KBM-7 (cell line): Measurements from ENCODE around the gene HPSE.
"Not testable (repeated sequence)": the region's sequence is repeated elsewhere in the genome, so short reads cannot be mapped to it uniquely, and the experiment has no call there.

Source experiments
- DNase-seq: peaks from one replicate; pipeline ENCODE4 v3.0.0-alpha.2; 2015
- in situ Hi-C: fragments of 300-500 bp; cut with MboI; formaldehyde crosslinking; loops from 2 replicates; pipeline ENCODE4 v1.14.3; 2020; ENCODE audit warnings: low sequenced_read_pairs, low pct_unique_long_range_greater_than_20kb, mixed read lengths

The HPSE gene

DNA sequence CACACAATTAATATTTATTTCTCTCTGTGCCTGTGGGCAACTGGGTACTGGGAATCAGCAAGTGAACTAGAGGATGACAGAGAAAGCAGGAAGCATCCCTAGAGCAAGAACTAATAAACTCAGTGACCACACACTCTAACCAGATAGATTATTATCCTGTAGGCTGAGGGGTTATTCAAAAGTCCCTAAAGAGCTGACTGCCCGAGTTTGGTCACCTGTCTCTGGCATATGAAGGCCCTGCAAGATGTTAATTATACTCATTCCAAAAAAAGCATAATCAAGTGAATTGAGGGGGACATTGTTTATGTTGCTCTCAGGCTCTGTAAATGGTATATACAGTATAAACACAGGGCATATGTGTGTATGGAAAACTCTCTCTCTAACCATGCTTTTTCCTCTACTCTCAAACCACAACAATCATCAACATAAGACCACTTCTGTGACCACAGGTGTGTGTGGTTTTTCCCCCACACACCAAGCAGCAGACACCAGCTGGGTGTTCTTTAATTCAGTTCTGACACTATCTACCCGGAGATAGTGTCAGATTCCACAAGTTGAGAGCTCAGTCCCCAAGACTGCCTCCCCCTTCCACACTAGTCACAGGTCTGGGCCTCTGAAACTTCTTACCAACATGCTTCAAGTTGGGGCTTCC lies 6.2 kb upstream of the HPSE start:
- DNase-seq, result peak; percentile 74

DNA sequence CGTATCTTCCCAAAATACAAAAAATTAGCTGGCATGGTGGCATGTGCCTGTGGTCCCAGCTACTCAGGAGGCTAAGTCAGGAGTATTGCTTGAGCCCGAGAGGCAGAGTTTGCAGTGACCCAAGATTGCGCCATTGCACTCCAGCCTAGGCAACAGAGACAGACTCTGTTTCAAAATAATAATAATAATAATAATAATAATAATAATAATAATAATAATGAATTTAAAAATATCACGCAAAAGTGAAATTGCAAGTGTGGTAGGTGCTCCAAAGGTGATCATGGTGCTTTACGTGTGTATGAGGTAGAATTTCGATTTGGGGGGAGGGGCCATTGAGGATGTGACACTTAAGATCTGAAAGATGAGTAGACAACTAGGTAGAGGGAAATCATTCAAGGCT lies 4.9 kb upstream of the HPSE start:
- no peak for DNase-seq
- in situ Hi-C loops, result no loop called here

More for the DNA sequence above, 6.2 kb upstream of the HPSE start:
- in situ Hi-C loops, result no loop called here

DNA sequence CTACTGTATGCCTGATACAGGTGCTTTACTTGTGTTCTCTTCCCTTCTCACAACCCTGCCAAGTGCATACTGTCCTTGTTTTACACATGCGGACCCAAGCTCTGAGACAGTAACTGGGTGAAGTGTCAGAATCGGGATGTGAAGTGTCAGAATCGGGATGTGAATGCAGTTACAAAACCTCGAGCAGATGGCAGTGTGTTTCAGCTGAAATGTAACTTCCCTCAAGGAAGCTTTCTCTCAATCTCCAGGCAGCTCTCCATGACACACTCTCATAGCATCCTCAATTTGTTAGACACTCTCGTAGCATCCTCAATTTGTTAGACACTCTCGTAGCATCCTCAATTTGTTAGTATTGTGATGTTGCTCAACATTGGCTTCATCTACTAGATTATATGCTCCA lies 1.1 kb upstream of the HPSE start:
- DNase-seq, result no peak
- in situ Hi-C loops, result no loop called here

DNA sequence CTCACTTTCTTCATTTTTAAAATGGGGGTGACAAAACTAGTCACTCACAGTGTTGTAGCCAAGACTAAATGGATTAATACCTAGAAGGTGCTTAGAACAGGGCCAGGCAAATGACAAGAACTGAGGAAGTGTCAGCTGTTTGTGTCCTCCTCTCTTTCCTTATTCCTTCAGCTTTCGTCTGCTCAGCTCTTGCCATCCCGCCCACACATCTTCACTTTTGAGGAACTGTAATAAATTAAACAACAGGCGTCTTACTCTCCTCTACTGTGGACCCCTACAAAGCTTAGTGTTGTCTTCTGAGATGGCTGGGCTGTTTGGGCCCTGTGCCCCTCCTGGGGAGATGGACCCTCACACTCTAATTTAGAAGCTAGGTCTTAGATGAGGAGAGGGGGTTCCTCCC lies 2.7 kb downstream of the HPSE start:
- peak; percentile 51 for DNase-seq
- in situ Hi-C loops, result no loop called here

DNA sequence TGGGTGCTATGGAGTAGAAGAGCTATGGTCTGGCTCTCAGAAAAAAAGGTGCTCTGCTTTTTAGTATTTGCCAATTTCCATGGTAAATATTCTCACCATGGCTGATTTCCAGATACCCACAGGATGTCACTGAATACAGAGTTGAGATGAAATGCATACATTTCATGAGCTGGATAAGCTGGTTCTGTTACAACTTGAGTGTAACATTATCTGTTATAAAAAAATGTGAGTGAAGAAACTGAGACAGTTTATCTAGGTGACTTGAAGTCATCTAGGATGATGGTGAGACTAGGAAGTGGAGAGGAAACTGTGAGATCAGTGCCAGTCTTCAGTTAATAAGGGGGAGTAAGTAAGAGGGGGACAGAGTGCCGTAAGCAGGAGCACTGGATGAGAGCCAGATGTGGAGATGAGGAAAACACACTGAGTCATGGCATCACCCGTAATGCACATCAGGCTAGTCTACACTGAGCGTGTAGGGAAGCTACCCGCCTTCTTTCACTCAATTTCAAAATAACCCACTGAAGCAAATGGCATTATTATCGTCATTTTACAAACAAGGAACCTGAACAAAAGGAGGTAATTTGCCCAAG lies 5.0 kb downstream of the HPSE start:
- in situ Hi-C loops, result no loop called here
- DNase-seq, result no peak

DNA sequence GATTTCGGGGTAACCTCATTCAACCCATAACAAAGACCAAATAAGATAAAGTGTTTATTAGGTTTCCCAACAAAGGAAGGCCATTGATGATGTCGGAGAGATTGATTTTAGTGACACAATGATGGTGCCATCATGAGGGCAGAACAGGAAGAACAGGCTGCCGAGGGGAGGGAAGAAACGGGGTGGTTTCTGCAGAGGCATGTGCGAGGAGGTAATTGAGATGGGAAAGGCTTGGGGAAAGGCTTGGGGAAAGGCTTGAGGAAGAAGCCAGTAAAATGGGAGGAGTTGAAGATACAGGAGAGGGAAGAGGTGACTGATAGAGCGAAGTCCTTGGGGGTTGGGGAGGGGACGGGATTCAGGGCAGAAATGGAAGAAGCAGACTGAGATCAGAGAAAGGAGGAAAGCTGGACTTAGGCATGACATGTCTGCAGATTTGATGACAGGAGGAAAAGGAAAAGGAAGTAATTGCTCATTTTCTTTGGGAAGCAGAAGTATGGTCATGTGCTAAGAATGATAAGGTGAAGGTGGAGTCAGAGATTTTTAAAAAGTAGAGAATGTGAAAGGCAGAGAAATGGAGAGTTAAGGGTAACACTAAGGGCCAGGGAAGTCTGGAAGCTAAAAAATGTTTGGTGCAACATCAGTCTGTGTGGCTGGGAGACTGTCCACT lies 6.0 kb downstream of the HPSE start:
- DNase-seq, result peak; percentile 58
- in situ Hi-C loops, result no loop called here

DNA sequence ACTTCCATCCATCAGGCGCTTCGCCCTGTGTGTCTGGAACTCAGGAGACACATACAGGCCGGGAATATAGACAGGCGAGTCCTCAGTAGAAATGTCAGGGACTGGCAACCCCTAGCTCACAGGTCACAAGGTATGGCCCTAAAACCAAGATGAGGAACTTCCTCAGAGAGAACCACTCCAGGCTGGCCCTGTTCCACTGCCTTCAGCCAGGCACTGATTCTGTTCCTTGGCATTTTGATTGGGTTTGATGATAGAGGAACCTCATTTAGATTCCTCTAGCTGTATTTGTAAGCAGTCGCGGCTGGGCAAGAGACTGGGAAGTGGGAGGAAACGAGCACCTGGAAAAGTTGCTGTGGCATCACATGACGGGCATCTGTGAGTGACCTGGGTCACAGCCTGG lies 8.1 kb downstream of the HPSE start:
- DNase-seq, result no peak
- in situ Hi-C loops, result no loop called here

DNA sequence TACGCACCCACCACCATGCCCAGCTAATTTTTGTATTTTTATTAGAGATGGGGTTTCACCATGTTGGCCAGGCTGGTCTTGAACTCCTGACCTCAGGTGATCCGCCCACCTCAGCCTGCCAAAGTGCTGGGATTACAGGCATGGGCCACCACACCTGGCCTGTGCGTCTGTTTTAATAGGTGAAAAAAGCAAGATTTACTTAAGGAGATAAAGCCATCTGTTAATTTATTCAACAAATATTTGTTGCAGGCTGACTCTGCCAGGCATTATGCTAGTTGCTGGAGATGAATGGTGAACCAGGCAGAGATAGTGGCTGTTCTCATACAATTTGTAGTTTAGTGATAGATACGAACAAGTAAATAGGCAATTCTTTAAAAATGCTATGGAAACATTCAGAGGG lies 9.3 kb downstream of the HPSE start:
- DNase-seq, in situ Hi-C loops: not testable (repeated sequence)

DNA sequence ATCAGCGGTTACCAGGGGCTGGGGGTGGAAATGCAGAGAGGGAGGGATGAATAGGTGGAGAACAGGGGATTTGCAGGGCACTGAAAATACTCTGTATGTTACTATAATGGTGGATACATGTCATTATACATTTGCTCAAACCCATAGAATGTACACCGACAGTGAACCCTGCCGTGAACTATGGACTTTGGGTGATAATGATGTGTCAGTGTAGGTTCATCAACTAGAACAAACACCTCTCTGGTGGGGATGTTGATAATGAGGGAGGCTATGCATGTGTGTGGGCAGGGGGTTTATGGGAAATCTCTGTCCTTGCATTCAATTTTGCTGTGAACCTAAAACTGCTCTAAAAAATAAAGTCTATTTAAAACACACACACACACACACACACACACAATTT lies 11.5 kb downstream of the HPSE start:
- no peak for DNase-seq

DNA sequence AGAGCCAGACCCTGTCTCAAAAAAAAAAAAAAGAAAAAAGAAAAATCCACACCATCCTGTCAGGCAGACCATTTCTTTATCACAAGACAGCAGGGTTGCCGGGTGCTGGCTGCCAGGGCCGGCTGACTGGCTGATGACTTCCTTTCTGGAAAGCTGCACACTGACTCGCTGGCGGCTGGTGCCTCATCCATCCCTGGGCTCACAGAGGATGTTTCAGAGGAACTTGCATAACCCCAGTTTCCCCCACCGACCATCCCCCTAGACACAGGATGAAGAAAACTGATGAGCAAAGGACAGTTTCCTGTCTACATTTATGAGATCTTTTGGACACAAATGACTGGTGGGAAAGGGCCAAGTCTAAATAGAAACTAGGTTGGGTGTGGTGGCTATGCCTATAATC lies 14.1 kb downstream of the HPSE start:
- in situ Hi-C loops, result no loop called here
- peak; percentile 83 for DNase-seq

More for the DNA sequence above, 11.5 kb downstream of the HPSE start:
- in situ Hi-C loops, result no loop called here

DNA sequence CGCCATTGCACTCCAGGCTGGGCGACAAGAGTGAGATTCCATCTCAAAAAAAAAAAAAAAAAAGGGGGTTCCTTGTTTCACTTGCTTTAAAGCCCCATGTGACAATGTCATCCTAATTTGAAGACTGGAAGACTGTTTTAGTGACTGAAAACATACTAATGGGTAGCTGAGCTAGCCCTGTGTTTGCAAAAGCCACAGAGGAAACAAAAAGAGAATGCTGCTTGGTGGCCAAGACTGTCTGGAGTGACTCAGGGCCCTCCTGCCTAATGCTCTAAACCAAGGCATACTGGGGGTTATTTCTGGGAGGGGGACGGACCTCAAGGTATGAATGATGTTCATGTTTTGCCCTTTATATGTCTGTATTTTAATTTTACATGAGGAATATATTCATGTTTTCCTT lies 16.0 kb downstream of the HPSE start:
- no peak for DNase-seq
- in situ Hi-C loops, result no loop called here

DNA sequence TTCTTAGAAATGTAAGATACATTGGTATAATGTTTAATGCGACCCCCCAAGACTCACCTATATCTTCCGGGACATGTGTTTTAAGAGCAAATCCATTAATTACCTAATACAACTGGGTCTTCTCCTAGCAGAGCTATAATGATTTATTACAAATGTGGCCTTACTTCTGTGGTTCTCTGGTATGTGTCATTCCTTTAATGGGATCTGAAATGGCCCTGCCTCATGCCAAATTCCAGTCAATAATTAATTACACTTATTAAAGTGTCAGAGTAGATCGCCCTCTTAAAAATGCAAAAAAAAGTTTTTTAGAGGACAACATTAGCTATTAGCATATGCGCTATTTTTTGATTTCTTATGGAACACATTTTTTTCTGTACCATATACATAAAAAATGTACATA lies 17.0 kb downstream of the HPSE start:
- DNase-seq, result no peak

DNA sequence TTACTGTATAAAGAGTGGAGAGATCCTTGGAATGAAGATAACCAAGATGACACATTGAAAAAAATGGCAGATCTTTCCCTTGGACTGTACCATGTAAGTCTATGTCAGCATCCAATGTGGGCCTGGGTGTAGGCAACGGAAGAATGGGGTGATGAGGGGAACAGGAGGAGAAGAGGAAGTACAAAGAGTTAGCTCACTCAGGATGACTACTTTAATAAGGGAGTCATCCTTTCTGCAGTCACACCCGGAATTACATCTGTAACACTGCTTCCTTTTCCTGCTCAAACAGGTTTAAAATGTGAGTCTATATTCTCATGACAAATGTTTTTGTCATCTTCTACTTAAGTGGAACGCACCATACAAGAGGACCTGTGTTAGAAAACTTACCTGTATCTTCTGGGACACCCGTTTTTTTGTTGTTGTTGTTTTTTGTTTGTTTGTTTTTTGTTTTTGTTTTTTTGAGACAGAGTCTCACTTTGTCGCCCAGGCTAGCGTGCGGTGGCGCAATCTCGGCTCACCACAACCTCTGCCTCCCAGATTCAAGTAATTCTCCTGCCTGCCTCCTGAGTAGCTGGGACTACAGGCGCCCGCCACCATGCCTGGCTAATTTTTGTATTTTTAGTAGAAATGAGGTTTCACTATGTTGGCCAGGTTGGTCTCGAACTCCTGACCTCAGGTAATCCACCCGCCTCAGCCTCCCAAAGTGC lies 18.0 kb downstream of the HPSE start:
- DNase-seq, result peak; percentile 67
- in situ Hi-C loops, result no loop called here

More for the DNA sequence above, 17.0 kb downstream of the HPSE start:
- in situ Hi-C loops, result no loop called here

DNA sequence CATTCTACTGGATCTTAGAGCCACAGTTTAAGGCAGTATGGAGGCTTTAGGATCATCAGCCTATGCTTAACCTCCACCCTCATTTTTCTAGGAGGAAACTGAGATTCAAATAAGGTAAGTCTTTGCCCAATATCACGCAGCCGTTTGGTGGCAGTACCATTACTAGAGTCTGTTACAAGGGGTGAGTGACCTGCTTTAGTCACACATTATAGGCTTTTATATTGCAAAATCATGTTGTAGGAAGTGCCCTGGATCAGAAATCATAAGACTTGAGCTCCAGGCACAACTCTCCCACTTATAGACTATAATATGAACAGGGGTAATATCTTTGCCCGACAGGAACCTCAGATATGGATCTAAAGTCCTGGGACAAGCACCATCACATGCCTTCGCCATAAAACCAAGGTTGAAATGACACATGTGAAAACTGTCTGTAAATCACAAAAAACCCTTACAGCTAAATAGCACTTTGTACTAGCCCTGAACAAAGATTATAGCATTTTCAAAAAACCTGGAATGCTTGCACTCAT lies 19.2 kb downstream of the HPSE start:
- no peak for DNase-seq
- in situ Hi-C loops, result no loop called here

DNA sequence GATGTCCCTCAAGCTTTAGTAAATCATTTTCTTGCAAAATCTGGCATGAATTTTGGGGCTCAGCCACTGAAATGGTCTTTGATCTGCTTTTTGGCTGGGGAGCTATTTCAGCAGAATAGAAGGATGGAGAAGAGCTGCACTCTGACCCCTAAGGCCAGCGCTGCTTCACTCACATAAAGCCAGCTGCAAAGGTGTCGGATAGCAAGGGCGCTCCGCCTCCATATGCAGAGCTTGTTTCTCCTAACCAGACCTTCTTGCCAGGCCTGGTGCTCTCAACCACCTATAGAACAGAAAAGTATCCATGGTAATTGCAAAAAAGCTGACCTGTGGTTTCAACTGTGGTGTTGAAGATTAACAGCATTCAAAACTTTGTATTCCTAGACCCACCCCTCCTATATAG lies 26.0 kb downstream of the HPSE start:
- DNase-seq, result no peak
- in situ Hi-C loops, result no loop called here

DNA sequence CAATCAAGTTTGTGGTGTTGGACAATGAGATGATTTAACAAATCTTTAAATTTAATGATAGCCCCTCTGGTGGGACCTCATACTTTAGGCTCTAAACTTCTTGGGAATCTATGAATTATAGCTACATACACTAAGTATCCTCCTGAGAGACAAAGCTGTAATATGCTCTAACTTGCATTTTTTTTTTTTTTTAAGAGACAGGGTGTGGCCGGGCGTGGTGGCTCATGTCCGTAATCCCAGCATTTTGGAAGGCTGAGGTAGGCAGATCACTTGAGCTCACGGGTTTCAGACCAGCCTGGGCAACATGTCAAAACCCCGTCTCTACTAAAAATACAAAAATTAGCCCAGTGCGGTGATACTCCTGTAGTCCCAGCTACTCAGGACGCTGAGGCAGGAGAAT lies 26.7 kb downstream of the HPSE start:
- DNase-seq, result no peak
- in situ Hi-C loops, result no loop called here

DNA sequence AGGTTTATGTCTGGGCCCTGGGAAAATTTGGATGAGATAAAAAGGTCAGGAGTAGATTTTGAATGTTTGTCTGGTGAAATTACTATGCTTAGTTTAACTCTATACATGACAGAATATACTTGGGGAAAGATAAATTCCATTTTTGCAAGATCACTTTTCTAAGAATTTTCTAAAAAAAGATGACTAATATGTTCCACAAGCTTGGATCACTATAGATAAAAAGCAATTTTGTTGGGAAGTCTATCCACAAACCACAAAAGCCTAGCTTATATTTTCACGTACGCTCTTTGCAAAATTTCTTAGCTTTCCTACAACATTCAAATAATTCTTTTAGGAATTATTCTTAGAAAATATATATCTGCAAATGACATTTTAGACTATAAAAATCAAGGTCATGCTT lies 29.5 kb downstream of the HPSE start:
- in situ Hi-C loops, result no loop called here

DNA sequence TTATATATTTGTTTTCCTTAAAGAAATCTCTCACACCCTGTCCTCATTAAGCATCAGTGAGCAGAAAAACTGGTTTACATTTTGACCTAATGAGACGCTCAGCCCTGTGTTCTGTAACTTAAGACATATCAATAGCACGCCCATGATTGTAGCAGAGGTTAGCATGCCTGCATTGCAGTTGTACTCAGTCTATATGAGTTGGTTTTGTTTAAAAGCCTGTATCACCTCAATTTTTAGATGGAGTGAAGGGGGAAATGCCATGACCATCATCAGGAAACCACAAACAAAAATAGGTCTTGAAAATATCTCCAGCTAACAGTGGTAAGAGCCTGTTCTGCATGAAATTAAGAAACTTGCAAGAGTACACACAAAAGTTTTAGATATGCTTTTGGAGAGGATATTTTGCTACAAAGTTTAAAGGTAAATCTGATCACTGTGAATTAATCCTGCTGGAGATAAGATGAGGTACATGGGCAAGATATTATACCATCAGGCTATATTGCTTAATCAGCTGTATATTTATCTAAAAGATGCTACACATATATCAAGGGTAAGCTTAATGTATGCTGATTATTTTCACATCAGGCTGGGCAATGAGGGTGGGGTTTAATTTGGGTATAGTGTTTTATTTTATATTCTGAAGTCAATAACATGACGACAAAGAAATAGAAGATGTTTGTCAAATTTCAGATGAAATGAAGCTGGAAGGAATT lies 36.9 kb downstream of the HPSE start:
- in situ Hi-C loops, result no loop called here
- DNase-seq, result peak; percentile 55

More for the DNA sequence above, 29.5 kb downstream of the HPSE start:
- no peak for DNase-seq

DNA sequence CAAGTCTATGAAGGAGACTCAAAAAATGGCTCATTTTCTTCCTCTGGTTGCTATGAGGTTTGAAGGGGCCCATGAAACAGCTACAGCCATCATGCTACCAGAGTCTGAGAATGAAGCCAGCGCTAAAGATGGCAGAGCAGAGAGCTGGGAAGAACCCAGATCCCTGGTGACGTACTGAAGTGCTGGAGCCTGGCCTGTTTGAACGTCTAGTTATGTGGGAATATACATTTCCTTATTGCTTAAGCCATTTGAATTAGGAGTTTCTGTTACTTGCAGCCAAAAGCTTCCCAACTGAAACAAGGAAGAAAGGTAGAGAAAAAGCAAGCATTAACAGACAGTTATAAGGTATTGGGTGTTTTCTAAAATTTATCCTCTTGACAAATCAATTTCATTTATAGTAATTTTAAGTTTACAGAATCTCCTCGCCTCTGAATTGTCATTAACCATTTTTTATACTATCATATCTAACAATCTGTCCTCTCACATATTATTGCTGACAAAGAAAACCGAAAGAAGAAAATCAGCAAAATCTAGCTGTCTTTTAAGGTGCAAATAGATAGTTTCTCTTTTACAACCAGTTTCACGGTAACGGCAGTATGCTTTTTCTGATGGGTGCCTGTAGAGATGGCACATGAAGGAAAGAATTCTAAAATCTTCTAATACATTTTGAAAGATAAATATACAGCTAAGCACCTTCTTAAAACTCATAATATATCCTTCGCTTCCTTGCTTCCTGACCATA lies 41.2 kb downstream of the HPSE start:
- no peak for DNase-seq
- in situ Hi-C loops, result no loop called here
